MM.1S (cell line): ENCODE results near the gene SYCE1.

Experiments
- DNase-seq: peaks from one replicate; pipeline ENCODE4 v3.0.0-alpha.2; 2015
- H2AFZ ChIP-seq: fragments of 300-600 bp; sonication (generic); 2 replicates; pipeline ENCODE4 v1.6.0; 2016; ENCODE audit warnings: antibody characterized with exemption, low read length
- H3F3A ChIP-seq: fragments of 300-600 bp; sonication (generic); 2 replicates; pipeline ENCODE4 v1.6.1; 2016; ENCODE audit warnings: mild to moderate bottlenecking, antibody characterized with exemption, low read length, moderate library complexity, mixed read lengths; ENCODE audit not compliant: insufficient read depth
- H3K27ac ChIP-seq: fragments of 300-600 bp; sonication (generic); 2 replicates; pipeline ENCODE4 v1.5.1; 2016; ENCODE audit warnings: mild to moderate bottlenecking, low read length
- H3K27me3 ChIP-seq: fragments of 300-600 bp; sonication (generic); replicated peaks from 2 replicates; pipeline ENCODE4 v1.6.0; 2016; ENCODE audit warnings: low read length; ENCODE audit not compliant: insufficient read depth
- H3K36me3 ChIP-seq: fragments of 300-600 bp; sonication (generic); replicated peaks from 2 replicates; pipeline ENCODE4 v1.6.1; 2016; ENCODE audit warnings: mild to moderate bottlenecking, low read length, mixed read lengths; ENCODE audit not compliant: insufficient read depth
- H3K4me1 ChIP-seq: fragments of 300-600 bp; sonication (generic); 2 replicates; pipeline ENCODE4 v1.6.1; 2016; ENCODE audit warnings: low read length, mixed read lengths
- H3K4me2 ChIP-seq: fragments of 300-600 bp; sonication (generic); 2 replicates; pipeline ENCODE4 v1.6.0; 2016; ENCODE audit warnings: low read depth, low read length
- H3K4me3 ChIP-seq: fragments of 300-600 bp; sonication (generic); 2 replicates; pipeline ENCODE4 v1.5.1; 2016; ENCODE audit warnings: low read length, mixed read lengths
- H3K79me2 ChIP-seq: fragments of 300-600 bp; sonication (generic); 2 replicates; pipeline ENCODE4 v1.6.1; 2016; ENCODE audit warnings: mixed run types, low read length, mixed read lengths
- H3K9ac ChIP-seq: fragments of 300-600 bp; sonication (generic); 2 replicates; pipeline ENCODE4 v1.6.1; 2016; ENCODE audit warnings: low read length, mixed read lengths
- H3K9me2 ChIP-seq: fragments of 300-600 bp; sonication (generic); replicated peaks from 2 replicates; pipeline ENCODE4 v1.6.1; 2016; ENCODE audit warnings: mild to moderate bottlenecking, low read length, mixed read lengths; ENCODE audit not compliant: insufficient read depth
- H3K9me3 ChIP-seq: fragments of 300-600 bp; sonication (generic); replicated peaks from 2 replicates; pipeline ENCODE4 v1.6.1; 2016; ENCODE audit warnings: mild to moderate bottlenecking, low read length, mixed read lengths; ENCODE audit not compliant: insufficient read depth
- H4K20me1 ChIP-seq: fragments of 300-600 bp; sonication (generic); 2 replicates; pipeline ENCODE4 v1.6.1; 2016; ENCODE audit warnings: mild to moderate bottlenecking, low read length, moderate library complexity, mixed read lengths; ENCODE audit not compliant: insufficient read depth
- EZH2 ChIP-seq: fragments of 300-600 bp; sonication (generic); optimal IDR thresholded peaks from 2 replicates; pipeline ENCODE3; 2017; ENCODE audit warnings: low read depth, mild to moderate bottlenecking, antibody characterized with exemption, low read length, mixed read lengths
- EZH2phosphoT487 ChIP-seq: fragments of 300-600 bp; sonication (generic); IDR thresholded peaks from 2 replicates; pipeline ENCODE4 v1.6.1; 2018; ENCODE audit warnings: antibody characterized with exemption, low read length
- TF ChIP-seq, protein P1 (sequence below): fragments of 300-600 bp; sonication (generic); IDR thresholded peaks from 2 replicates; pipeline ENCODE4 v1.5.1; 2016; ENCODE audit warnings: antibody characterized with exemption, low read length, mixed read lengths

Gene SYCE1, protein sequence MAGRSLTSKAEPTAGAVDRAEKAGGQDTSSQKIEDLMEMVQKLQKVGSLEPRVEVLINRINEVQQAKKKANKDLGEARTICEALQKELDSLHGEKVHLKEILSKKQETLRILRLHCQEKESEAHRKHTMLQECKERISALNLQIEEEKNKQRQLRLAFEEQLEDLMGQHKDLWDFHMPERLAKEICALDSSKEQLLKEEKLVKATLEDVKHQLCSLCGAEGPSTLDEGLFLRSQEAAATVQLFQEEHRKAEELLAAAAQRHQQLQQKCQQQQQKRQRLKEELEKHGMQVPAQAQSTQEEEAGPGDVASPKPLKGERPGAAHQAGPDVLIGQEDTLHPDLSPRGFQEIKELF

DNA sequence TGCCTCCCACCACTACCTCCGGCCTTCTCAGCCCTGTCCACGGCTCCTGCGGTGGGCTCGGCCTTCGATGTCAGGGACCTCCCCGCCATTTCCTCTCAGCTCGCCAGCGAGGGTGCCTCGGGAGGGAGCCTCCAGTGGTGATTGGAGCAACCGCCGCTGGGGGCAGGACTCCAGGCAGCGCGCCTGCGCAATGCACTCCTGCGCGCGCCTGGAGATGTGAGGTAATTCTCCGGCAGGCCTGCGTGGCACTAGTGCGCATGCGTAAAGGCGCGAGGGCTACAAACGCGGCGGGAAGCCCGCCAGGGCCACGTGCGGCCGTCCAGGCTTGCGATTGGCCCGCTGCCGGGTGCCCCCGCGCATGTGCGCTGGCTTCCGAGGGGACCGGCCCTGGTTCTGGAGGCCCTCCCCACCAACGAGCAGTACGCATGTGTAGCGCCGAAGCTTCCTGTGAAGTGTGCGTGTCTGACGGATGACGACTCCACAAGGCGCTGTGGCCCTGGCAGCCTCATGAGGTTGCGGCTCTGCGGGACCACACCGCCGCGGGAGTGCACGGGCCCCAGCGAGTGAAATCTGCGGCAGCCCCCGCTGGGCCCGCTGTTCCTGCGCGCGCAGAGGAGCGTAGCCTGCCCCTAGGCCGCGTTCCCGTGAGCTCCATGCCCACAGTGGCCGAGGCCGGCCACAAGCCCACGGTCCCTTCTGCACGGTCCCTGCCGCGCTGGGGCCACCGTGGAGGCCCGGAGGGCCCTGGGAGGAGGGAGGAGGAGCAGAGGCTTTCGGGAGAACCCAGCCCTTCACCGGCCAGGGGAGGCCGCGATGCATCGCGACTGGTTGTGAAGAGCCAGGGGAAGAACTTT, at the start of gene SYCE1:
Gene SYCE1 (minus strand): TSS at position 143 of the 854 bp plus-strand sequence. CDS start 54 bp downstream, at position 89.
- no peak for DNase-seq
- no peak for TF ChIP-seq EZH2
- TF ChIP-seq, protein P1, sequence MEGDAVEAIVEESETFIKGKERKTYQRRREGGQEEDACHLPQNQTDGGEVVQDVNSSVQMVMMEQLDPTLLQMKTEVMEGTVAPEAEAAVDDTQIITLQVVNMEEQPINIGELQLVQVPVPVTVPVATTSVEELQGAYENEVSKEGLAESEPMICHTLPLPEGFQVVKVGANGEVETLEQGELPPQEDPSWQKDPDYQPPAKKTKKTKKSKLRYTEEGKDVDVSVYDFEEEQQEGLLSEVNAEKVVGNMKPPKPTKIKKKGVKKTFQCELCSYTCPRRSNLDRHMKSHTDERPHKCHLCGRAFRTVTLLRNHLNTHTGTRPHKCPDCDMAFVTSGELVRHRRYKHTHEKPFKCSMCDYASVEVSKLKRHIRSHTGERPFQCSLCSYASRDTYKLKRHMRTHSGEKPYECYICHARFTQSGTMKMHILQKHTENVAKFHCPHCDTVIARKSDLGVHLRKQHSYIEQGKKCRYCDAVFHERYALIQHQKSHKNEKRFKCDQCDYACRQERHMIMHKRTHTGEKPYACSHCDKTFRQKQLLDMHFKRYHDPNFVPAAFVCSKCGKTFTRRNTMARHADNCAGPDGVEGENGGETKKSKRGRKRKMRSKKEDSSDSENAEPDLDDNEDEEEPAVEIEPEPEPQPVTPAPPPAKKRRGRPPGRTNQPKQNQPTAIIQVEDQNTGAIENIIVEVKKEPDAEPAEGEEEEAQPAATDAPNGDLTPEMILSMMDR = no peak
- TF ChIP-seq EZH2phosphoT487 = no peak
- no peak within 1 kb of the TSS for H3K4me3 ChIP-seq

DNA sequence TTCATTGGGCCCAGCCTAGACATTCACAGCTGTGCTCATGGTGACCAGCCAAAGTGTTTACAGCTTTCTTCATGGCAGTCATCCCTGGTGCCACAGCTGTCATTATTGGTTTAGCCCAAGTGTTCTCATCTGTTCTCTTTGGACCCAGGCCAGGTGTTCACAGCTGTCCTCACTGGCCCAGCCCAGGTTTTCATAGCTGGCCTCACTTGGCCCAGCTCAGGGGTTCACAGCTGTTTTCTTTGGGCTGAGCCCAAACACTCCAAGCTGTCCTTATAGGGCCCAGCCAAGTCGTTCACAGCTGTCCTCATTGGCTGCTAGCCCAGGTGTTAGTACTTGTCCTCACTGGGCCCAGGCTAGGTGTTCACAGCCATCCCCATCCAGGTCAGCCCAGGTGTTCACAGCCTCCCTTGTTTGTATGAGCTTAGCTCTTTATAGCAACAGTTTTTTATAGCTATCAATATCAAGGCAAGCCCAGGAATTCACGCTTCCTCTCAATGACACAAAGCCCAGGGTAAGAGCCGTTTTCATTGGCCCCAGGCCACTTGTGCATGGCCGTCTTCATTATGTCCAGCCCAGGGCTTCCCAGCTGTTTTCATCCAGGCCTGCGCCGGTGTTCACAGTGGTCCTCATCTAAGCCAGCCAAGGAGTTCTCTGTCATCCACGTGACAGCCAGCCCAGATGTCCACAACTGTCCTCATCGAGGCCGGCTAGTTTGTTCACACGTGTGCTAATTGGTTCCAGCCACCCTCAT, 49.6 kb upstream of the SYCE1 start:
- Histone ChIP-seq H3K4me3 (no peak overlapping the region), H3K27me3 (no peaks in the 10 kb centered on the region; the same call in 1 of the 2 replicates), H4K20me1 (no peaks in the 10 kb centered on the region), H3K9ac (no peak overlapping the region), H2AFZ (no peak overlapping the region), H3K4me1 (no peaks in the 10 kb centered on the region), H3K79me2 (no peaks in the 10 kb centered on the region), H3K4me2 (no peak overlapping the region), H3K36me3 (no peaks in the 10 kb centered on the region), H3F3A (no peaks in the 10 kb centered on the region), H3K9me2 (no peaks in the 10 kb centered on the region), H3K9me3 (no peaks in the 10 kb centered on the region), H3K27ac (no peak overlapping the region)
- no peak for DNase-seq
- TF ChIP-seq, protein P1 = no peak
- TF ChIP-seq EZH2 (no peak), EZH2phosphoT487 (no peak)

More for the DNA sequence above, at the start of gene SYCE1:
- Histone ChIP-seq H3K4me1 (no peaks in the 10 kb centered on the region), H3F3A (no peaks in the 10 kb centered on the region), H3K9me3 (no peaks in the 10 kb centered on the region), H2AFZ (no peak within 1 kb of the TSS), H3K36me3 (no peaks in the 10 kb centered on the region), H3K27me3 (0 out of 2 replicates have a peak, but pooled peaks cover 3% of the 10 kb centered on the region), H4K20me1 (no peaks in the 10 kb centered on the region), H3K4me2 (no peak within 1 kb of the TSS), H3K9me2 (no peaks in the 10 kb centered on the region), H3K27ac (no peak within 1 kb of the TSS), H3K79me2 (no peaks in the 10 kb centered on the region), H3K9ac (no peak within 1 kb of the TSS)

DNA sequence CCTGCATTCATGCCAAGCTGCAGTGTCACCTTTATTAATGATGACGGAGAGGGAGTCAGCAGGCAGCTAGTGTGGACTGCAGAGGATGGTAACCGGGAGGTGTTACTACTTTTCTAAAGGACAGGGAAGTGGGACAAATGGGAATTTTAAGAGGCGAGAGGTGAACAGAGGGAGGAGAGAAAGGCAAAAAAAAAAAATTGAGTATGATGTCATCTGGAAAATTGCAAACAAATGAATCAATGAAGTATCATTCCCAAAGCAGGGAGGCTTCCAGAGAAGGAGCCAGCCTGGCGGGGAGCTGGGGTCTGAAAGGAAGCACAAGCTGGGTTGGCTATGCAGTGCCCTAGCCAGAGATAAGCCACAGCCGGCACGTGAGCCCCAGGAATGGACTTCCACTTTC, 48.3 kb upstream of the SYCE1 start:
- H3K79me2 ChIP-seq = no peaks in the 10 kb centered on the region
- H3K4me1 ChIP-seq = no peaks in the 10 kb centered on the region
- no peak overlapping the region for H3K4me3 ChIP-seq
- no peaks in the 10 kb centered on the region; the same call in 1 of the 2 replicates for H3K27me3 ChIP-seq
- H3K9ac ChIP-seq = no peak overlapping the region
- DNase-seq = no peak
- no peaks in the 10 kb centered on the region for H3K9me3 ChIP-seq
- TF ChIP-seq EZH2 = no peak
- TF ChIP-seq, protein P1 = no peak
- TF ChIP-seq EZH2phosphoT487 = no peak
- no peak overlapping the region for H3K27ac ChIP-seq
- no peaks in the 10 kb centered on the region for H4K20me1 ChIP-seq
- no peak overlapping the region for H3K4me2 ChIP-seq
- H3K36me3 ChIP-seq = no peaks in the 10 kb centered on the region
- H3K9me2 ChIP-seq = no peaks in the 10 kb centered on the region
- H3F3A ChIP-seq = no peaks in the 10 kb centered on the region
- no peak overlapping the region for H2AFZ ChIP-seq
